GM19035 (cell line): ENCODE results near the gene KIAA1328.
"Not testable (repeated sequence)": the region's sequence is repeated elsewhere in the genome, so short reads cannot be mapped to it uniquely, and the experiment has no call there.

ENCODE experiments used
- ATAC-seq: cut with Tn5 transposase; IDR thresholded peaks from one replicate; pipeline ENCODE4 v1.9.1; 2021; ENCODE audit not compliant: unreplicated experiment

Gene KIAA1328

GRCh38 chr18:36821681-36822080, 7.2 kb upstream of the KIAA1328 start:
- no peak for ATAC-seq

- no peak for ATAC-seq
These were observed 3.4 kb upstream of the KIAA1328 start for GRCh38 chr18:36825526-36825925.

GRCh38 chr18:36826556-36826955, 2.4 kb upstream of the KIAA1328 start:
- no peak for ATAC-seq

GRCh38 chr18:36828157-36828629, 734 bp upstream of the KIAA1328 start:
- ATAC-seq = peak; percentile 0

GRCh38 chr18:36829362-36830157, 633 bp downstream of the KIAA1328 start:
- no peak for ATAC-seq

- ATAC-seq = no peak
These were observed 1.2 kb downstream of the KIAA1328 start for GRCh38 chr18:36830158-36830495.

GRCh38 chr18:36831139-36831538, 2.2 kb downstream of the KIAA1328 start:
- ATAC-seq = no peak

GRCh38 chr18:36833120-36833519, 4.2 kb downstream of the KIAA1328 start:
- ATAC-seq = no peak

GRCh38 chr18:36835927-36836326, 7.0 kb downstream of the KIAA1328 start:
- ATAC-seq = no peak

GRCh38 chr18:36839835-36840234, 10.9 kb downstream of the KIAA1328 start:
- no peak for ATAC-seq

- ATAC-seq = no peak
These were observed 14.3 kb downstream of the KIAA1328 start for GRCh38 chr18:36843199-36843598.

- ATAC-seq = no peak
These were observed 14.9 kb downstream of the KIAA1328 start for GRCh38 chr18:36843784-36844183.

- no peak for ATAC-seq
These were observed 19.7 kb downstream of the KIAA1328 start for GRCh38 chr18:36848609-36849008.

GRCh38 chr18:36849288-36850006, 20.5 kb downstream of the KIAA1328 start:
- no peak for ATAC-seq

GRCh38 chr18:36850527-36851201, 21.7 kb downstream of the KIAA1328 start:
- ATAC-seq = no peak

GRCh38 chr18:36851202-36851590, 22.3 kb downstream of the KIAA1328 start:
- ATAC-seq = no peak

- no peak for ATAC-seq
These were observed 27.9 kb downstream of the KIAA1328 start for GRCh38 chr18:36856815-36857214.

GRCh38 chr18:36862182-36862581, 33.3 kb downstream of the KIAA1328 start:
- ATAC-seq = no peak

- ATAC-seq = no peak
These were observed 38.1 kb downstream of the KIAA1328 start for GRCh38 chr18:36867056-36867455.

- no peak for ATAC-seq
These were observed 42.9 kb downstream of the KIAA1328 start for GRCh38 chr18:36871801-36872200.

GRCh38 chr18:36872329-36872728, 43.4 kb downstream of the KIAA1328 start:
- no peak for ATAC-seq

GRCh38 chr18:36873826-36874225, 44.9 kb downstream of the KIAA1328 start:
- not testable (repeated sequence) for ATAC-seq
